ENCODE measurements around the gene RIN3.

Gene RIN3

GRCh38 chr14:92516344-92516965 lies 2.9 kb downstream of the RIN3 start:
- no peak for DNase-seq (ENCODE audit: low read depth, low spot score)
- no peak overlapping the region for H3K4me3 ChIP-seq (ENCODE audit: low read depth, low read length)
- in situ Hi-C loops (cut with HindIII; ENCODE audit: low sequenced_read_pairs) = no loop called here
- no peak for TF ChIP-seq CTCF (IDR thresholded peaks at IDR 0.05; ENCODE audit: low read depth, low read length)

DNA sequence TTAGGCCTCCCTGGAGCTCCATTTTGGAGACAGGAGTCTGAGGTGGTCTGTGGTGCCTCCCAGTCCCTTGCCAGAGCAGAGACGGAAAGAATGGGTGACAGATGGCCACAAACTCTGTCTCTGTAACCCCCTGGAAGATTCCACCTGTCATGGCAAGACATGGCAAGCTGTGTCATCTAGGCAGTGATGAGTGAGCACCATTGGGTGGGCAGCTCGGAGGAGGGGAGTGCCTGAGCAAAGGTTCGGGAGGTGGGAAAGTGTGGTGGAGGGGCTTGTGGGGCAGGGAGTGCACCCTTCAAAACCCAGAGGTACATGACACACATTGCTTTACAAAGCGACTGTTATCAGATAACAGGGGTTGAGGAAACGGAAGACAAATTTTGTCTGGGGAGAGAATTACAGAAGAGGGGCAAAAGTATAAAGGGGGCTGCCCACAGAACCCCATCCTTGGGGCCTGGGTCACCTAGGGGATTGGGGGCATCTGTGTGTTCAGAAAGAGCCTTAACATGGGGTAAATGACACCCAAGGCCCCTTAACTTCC lies 3.5 kb downstream of the RIN3 start:
- DNase-seq (ENCODE audit: low read depth, low spot score) = no peak
- H3K4me3 ChIP-seq (ENCODE audit: low read depth, low read length) = no peak overlapping the region
- TF ChIP-seq CTCF (IDR thresholded peaks at IDR 0.05; ENCODE audit: low read depth, low read length) = no peak
- in situ Hi-C loops (cut with HindIII; ENCODE audit: low sequenced_read_pairs) = no loop called here

DNA sequence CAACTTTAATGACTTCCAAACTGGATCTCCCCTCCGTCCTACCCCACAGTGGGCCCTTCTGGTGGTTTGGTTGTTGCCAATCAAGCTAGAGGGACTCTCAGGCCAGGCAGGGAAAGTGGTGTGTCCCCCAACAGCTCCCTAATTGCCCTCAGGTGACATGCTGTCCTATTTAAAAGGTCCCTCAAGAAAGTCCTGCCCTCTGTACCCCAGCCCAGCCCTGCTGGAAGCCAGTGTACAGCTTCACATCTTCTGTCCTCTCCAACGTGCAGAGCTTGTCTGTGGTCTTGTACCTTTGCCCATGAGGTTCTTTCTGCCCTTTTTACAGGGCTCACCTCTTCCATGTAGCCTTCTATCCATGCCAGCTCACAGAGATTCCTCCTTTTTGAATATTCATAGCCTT lies 4.2 kb downstream of the RIN3 start:
- no peak for TF ChIP-seq CTCF (IDR thresholded peaks at IDR 0.05; ENCODE audit: low read depth, low read length)
- in situ Hi-C loops (cut with HindIII; ENCODE audit: low sequenced_read_pairs) = no loop called here
- DNase-seq (ENCODE audit: low read depth, low spot score) = no peak
- H3K4me3 ChIP-seq (ENCODE audit: low read depth, low read length) = no peak overlapping the region

DNA sequence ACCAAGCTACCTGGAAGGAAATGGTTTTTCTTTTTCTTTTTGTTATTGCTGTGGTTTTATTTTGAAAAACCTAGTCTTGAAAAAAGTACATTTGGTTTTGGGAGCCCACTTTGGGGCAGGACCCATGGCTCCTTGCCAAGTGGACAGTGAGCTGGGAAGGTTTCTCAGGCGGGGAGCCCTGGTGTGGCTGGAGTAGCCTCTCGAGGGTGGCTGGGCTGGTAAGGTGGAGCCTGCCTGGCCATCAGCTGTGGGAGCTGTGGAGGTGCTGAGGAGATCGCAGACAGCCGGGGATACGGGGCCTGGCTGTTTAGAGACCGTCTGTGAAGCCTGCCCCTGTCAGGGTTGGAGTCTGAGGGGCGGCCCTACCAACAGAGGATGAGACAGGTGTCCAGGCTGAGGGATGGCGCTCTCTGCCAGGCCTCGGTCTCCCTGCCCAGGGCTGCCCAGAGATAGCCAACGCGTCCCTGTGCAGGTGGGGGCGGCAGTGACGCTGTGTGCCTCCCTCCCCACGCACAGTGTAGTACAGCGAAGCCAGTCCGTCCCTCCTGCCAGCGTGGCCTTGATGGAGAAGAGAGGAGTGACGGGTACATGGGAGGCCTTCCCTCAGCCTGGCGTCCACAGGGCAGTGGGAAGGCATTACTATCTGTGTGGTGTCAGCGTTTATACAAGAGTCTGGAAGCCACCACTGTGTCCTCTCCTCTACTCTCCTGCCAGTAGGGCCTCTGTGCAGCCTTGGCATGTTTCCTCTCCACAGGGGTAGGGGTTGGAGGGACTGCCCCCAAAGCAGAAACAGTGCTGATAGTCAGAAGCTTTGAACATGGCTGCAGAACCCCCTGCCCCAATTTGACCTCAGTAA lies 5.9 kb downstream of the RIN3 start:
- H3K4me3 ChIP-seq (ENCODE audit: low read depth, low read length) = no peak overlapping the region
- no peak for DNase-seq (ENCODE audit: low read depth, low spot score)
- in situ Hi-C loops (cut with HindIII; ENCODE audit: low sequenced_read_pairs) = no loop called here
- TF ChIP-seq CTCF (IDR thresholded peaks at IDR 0.05; ENCODE audit: low read depth, low read length) = no peak

GRCh38 chr14:92520102-92521057 lies 6.8 kb downstream of the RIN3 start:
- in situ Hi-C loops (cut with HindIII; ENCODE audit: low sequenced_read_pairs) = no loop called here
- DNase-seq (ENCODE audit: low read depth, low spot score) = no peak
- TF ChIP-seq CTCF (IDR thresholded peaks at IDR 0.05; ENCODE audit: low read depth, low read length) = no peak
- H3K4me3 ChIP-seq (ENCODE audit: low read depth, low read length) = no peak overlapping the region

GRCh38 chr14:92521058-92521415 lies 7.5 kb downstream of the RIN3 start:
- in situ Hi-C loops (cut with HindIII; ENCODE audit: low sequenced_read_pairs) = no loop called here

More at GRCh38 chr14:92521058-92521415, 7.5 kb downstream of the RIN3 start:
- H3K4me3 ChIP-seq (ENCODE audit: low read depth, low read length) = no peak overlapping the region
- no peak for DNase-seq (ENCODE audit: low read depth, low spot score)
- no peak for TF ChIP-seq CTCF (IDR thresholded peaks at IDR 0.05; ENCODE audit: low read depth, low read length)
